Colonic mucosa (tissue), 4 donors: Measurements from ENCODE around the gene OGFOD1. TPM values are rescaled to one million over a fixed set of nuclear protein-coding genes. Genes with fewer than 3 reads are reported as not detected.
A peak's percentile ranks its signal among the peaks of the same experiment; 100 is the strongest.

Experiments used
- DNase-seq: peaks from one replicate; pipeline ENCODE4 v3.0.0-alpha.2; 2020
- H3K27ac ChIP-seq: fragments of 200-600 bp; one replicate; pipeline ENCODE4 v1.8.0; 2021
- H3K27me3 ChIP-seq: fragments of 200-600 bp; one replicate; pipeline ENCODE4 v1.8.0; 2021
- H3K36me3 ChIP-seq: fragments of 200-600 bp; one replicate; pipeline ENCODE4 v1.8.0; 2021
- H3K4me1 ChIP-seq: fragments of 200-600 bp; one replicate; pipeline ENCODE4 v1.8.0; 2021; ENCODE audit warnings: mild to moderate bottlenecking
- H3K4me3 ChIP-seq: fragments of 200-600 bp; one replicate; pipeline ENCODE4 v1.8.0; 2021
- H3K9ac ChIP-seq, 2 donors: one replicate each; pipeline ENCODE4 v1.7.0; 2013; ENCODE audit warnings: control low read depth in 2 of 2, low read depth in 2 of 2, low read length in 2 of 2
- H3K9me3 ChIP-seq: fragments of 200-600 bp; one replicate; pipeline ENCODE4 v1.8.0; 2021
- CTCF ChIP-seq: fragments of 200-600 bp; IDR thresholded peaks from one replicate; pipeline ENCODE4 v1.8.0; 2022; ENCODE audit warnings: antibody characterized with exemption, mild to moderate bottlenecking
- intact Hi-C: fragments of 100-400 bp; cut with DNase I; formaldehyde crosslinking; loops from one replicate; pipeline ENCODE4 v1.14.1; 2022
- total RNA-seq, 2 donors: library from RNA; stranded (reverse); fragmentation: NEBNext Ultra II Directional in 1 of 2; extraction: Animal tissue kit (Norgen Biotek cat#: 25700) in 1 of 2; gene quantifications; one replicate each; pipeline ENCODE4 v1.2.1, GENCODE V29; 2021
- donor health status: healthy.
- donor health status: DM: no; HTN: no; CAD: no.
- donor health status: DM: no; HTN: no; CAD: no.

The OGFOD1 gene
- total RNA-seq, 2 donors from 2014 or later, result 20.3 to 33.0 TPM

- Histone ChIP-seq H3K9ac (peak overlapping the region in 1 of 2 donors; percentile 63), H3K4me1 (peaks cover 6% of the 10 kb centered on the region), H3K27ac (peak overlapping the region; percentile 97), H3K9me3 (no peaks in the 10 kb centered on the region), H3K27me3 (no peaks in the 10 kb centered on the region), H3K36me3 (no peaks in the 10 kb centered on the region), H3K4me3 (peak overlapping the region; percentile 99)
- TF ChIP-seq CTCF, result no peak
- no peak for DNase-seq
- intact Hi-C loops, result no loop called here
These were observed 68.9 kb downstream of the OGFOD1 start for GRCh38 chr16:56520251-56520577.

- Histone ChIP-seq H3K27me3 (no peaks in the 10 kb centered on the region), H3K4me1 (peaks cover 4% of the 10 kb centered on the region), H3K9me3 (no peaks in the 10 kb centered on the region), H3K9ac (no peak overlapping the region), H3K36me3 (no peaks in the 10 kb centered on the region), H3K4me3 (no peak overlapping the region), H3K27ac (no peak overlapping the region)
- intact Hi-C loops, result no loop called here
- no peak for TF ChIP-seq CTCF
- DNase-seq, result no peak
These were observed 73.9 kb downstream of the OGFOD1 start for GRCh38 chr16:56525236-56525635.

Other genes with a start within 250 kb of the OGFOD1 start
- gene AMFR, start 26.0 kb upstream of the OGFOD1 start, total RNA-seq, result 10 to 100 TPM; 68.7 to 92.4 TPM
- gene NUDT21, start 222 bp upstream of the OGFOD1 start, total RNA-seq, result 100 to 1,000 TPM in 1 of 2 donors, 10 to 100 TPM in 1; 92.4 to 135 TPM
- 10 to 100 TPM; 22.5 to 32.1 TPM for gene BBS2, start 68.5 kb downstream of the OGFOD1 start, total RNA-seq
- gene MT4, start 113.5 kb downstream of the OGFOD1 start, total RNA-seq, result not detected
- gene MT3, start 138.0 kb downstream of the OGFOD1 start, total RNA-seq, result 1 to 10 TPM; 3.6 to 4.0 TPM
- 100 to 1,000 TPM; 239 to 320 TPM for gene MT2A, start 157.0 kb downstream of the OGFOD1 start, total RNA-seq
- gene MT1E, start 174.2 kb downstream of the OGFOD1 start, total RNA-seq, result 100 to 1,000 TPM; 251 to 359 TPM
- 10 to 100 TPM; 19.0 to 21.2 TPM for gene MT1M, start 181.1 kb downstream of the OGFOD1 start, total RNA-seq
- 10 to 100 TPM in 1 of 2 donors, 1 to 10 TPM in 1; 5.5 to 10.2 TPM for gene MT1A, start 187.1 kb downstream of the OGFOD1 start, total RNA-seq
- not detected for gene MT1B, start 200.3 kb downstream of the OGFOD1 start, total RNA-seq
- gene MT1F, start 206.4 kb downstream of the OGFOD1 start, total RNA-seq, result 10 to 100 TPM; 35.5 to 40.0 TPM
- gene MT1G, start 216.5 kb downstream of the OGFOD1 start, total RNA-seq, result 100 to 1,000 TPM; 243 to 995 TPM
- gene MT1H, start 218.3 kb downstream of the OGFOD1 start, total RNA-seq, result 100 to 1,000 TPM in 1 of 2 donors, 10 to 100 TPM in 1; 43.8 to 180 TPM
- gene MT1X, start 230.9 kb downstream of the OGFOD1 start, total RNA-seq, result 100 to 1,000 TPM; 112 to 149 TPM